Stimulated activated CD4-positive, alpha-beta T cell treated with anti-CD3 and anti-CD28 coated beads, Interleukin-12 subunit alpha, Interleukin-12 subunit beta, amount 100 ng/mL, for 48 hours (primary cell): ENCODE results near the gene COLQ.
A peak's percentile ranks its signal among the peaks of the same experiment; 100 is the strongest.
"Not testable (repeated sequence)": the region's sequence is repeated elsewhere in the genome, so short reads cannot be mapped to it uniquely, and the experiment has no call there.

Source experiments
- DNase-seq, 3 donors: peaks; one replicate each; pipeline ENCODE4 v3.0.0-alpha.2; 2020; ENCODE audit warnings: low read depth in 2 of 3, low spot score in 1 of 3

The COLQ gene

GRCh38 chr3:15521573-15521965 is at the start of gene COLQ:
Gene COLQ, minus strand, starts transcription at chr3:15521706. Its CDS starts 81 bp downstream, at chr3:15521625.
- no peak for DNase-seq

GRCh38 chr3:15563190-15563589 is 41.7 kb upstream of the COLQ start:
- no peak for DNase-seq

- no peak for DNase-seq
These were observed 41.1 kb upstream of the COLQ start for GRCh38 chr3:15562560-15562959.

- no peak for DNase-seq
These were observed 37.1 kb upstream of the COLQ start for GRCh38 chr3:15558581-15558980.

GRCh38 chr3:15557511-15557946 is 36.0 kb upstream of the COLQ start:
- peak; percentile 18 to 76 (median 30) for DNase-seq

GRCh38 chr3:15556512-15556911 is 35.0 kb upstream of the COLQ start:
- DNase-seq: no peak

- no peak for DNase-seq
These were observed 32.2 kb upstream of the COLQ start for GRCh38 chr3:15553749-15554148.

GRCh38 chr3:15551902-15552301 is 30.4 kb upstream of the COLQ start:
- no peak for DNase-seq

GRCh38 chr3:15549846-15550245 is 28.3 kb upstream of the COLQ start:
- no peak for DNase-seq

GRCh38 chr3:15542614-15543013 is 21.1 kb upstream of the COLQ start:
- no peak for DNase-seq

GRCh38 chr3:15541371-15541770 is 19.9 kb upstream of the COLQ start:
- DNase-seq: no peak

GRCh38 chr3:15539066-15539465 is 17.6 kb upstream of the COLQ start:
- DNase-seq: no peak

GRCh38 chr3:15538345-15538744 is 16.8 kb upstream of the COLQ start:
- no peak for DNase-seq

GRCh38 chr3:15536856-15537255 is 15.3 kb upstream of the COLQ start:
- DNase-seq: no peak

GRCh38 chr3:15535732-15536131 is 14.2 kb upstream of the COLQ start:
- DNase-seq: peak; percentile 18 to 39 (median 35)

- not testable (repeated sequence) for DNase-seq
These were observed 11.1 kb upstream of the COLQ start for GRCh38 chr3:15532614-15533013.

GRCh38 chr3:15531346-15531745 is 9.8 kb upstream of the COLQ start:
- DNase-seq: no peak

- no peak for DNase-seq
These were observed 7.5 kb upstream of the COLQ start for GRCh38 chr3:15528854-15529537.

- no peak for DNase-seq
These were observed 5.5 kb upstream of the COLQ start for GRCh38 chr3:15527031-15527459.

GRCh38 chr3:15525790-15526189 is 4.3 kb upstream of the COLQ start:
- DNase-seq: no peak

- DNase-seq: no peak
These were observed 2.3 kb upstream of the COLQ start for GRCh38 chr3:15523660-15524417.

GRCh38 chr3:15522016-15522415 is 510 bp upstream of the COLQ start:
- DNase-seq: no peak
